Stimulated activated effector memory CD8-positive, alpha-beta T cell treated with anti-CD3 and anti-CD28 coated beads, Interleukin-12 subunit alpha, Interleukin-12 subunit beta, amount 100 ng/mL, for 72 hours (primary cell): ENCODE measurements around the gene RARRES2.
"Not testable (repeated sequence)": the region's sequence is repeated elsewhere in the genome, so short reads cannot be mapped to it uniquely, and the experiment has no call there.

Experiments used
- ATAC-seq: fragments of 150-1000 bp; cut with Tn5 transposase; 2 replicates; pipeline ENCODE4 v1.10.0; 2021
- DNase-seq, 2 donors: peaks; one replicate each; pipeline ENCODE4 v3.0.0; 2021 to 2022; ENCODE audit warnings: low spot score in 2 of 2
- H3K27ac Mint-ChIP-seq: one replicate; pipeline ENCODE4 v1.8.0; 2022; ENCODE audit warnings: mild to moderate bottlenecking, mixed read lengths
- H3K36me3 Mint-ChIP-seq: one replicate; pipeline ENCODE4 v1.8.0; 2022; ENCODE audit warnings: mild to moderate bottlenecking, mixed read lengths
- H3K4me1 Mint-ChIP-seq: one replicate; pipeline ENCODE4 v1.8.0; 2022; ENCODE audit warnings: mixed read lengths
- H3K4me3 Mint-ChIP-seq: one replicate; pipeline ENCODE4 v1.8.0; 2022; ENCODE audit warnings: mild to moderate bottlenecking, mixed read lengths
- H3K9me3 Mint-ChIP-seq: one replicate; pipeline ENCODE4 v1.8.0; 2022; ENCODE audit warnings: mixed read lengths

Gene RARRES2

GRCh38 chr7:150325110-150325611 lies 16.3 kb downstream of the RARRES2 start:
- DNase-seq = no peak
- Mint-ChIP-seq H3K36me3 (peaks cover 84% of the 10 kb centered on the region), H3K4me1 (peaks cover 56% of the 10 kb centered on the region), H3K9me3 (no peaks in the 10 kb centered on the region), H3K4me3 (peak overlapping the region; percentile 95), H3K27ac (peak overlapping the region; percentile 99)
- no peak for ATAC-seq

DNA sequence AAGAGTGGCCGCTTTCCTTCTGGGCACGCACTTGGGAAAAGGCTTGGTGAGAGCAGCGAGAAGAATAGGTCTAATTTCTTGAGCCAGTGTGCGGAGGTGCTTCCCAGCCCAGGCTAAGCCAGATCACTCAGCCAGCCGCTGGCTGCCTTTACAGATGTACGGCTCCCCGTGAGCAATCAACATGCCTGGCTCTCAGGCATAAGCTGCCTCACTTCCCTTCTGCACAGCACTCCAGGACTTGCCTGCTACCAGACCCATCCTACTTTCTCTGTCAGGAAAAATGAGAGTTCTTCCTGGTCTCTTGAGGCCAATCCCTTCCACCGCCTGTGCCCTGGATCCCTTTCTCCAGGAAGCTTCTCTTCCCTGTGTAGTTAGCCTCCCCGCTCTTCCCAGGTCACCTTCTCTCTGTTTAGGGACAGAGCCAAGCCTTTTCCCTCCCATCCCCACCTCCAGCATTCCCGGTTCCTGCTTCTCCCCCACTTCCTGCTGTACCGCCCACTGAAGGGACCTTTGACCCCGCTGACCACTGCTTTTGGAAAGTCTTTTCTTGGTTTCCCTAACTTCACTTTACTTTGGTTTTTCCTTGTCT lies 17.0 kb downstream of the RARRES2 start:
- peak overlapping the region; percentile 99 for H3K27ac Mint-ChIP-seq
- peaks cover 84% of the 10 kb centered on the region for H3K36me3 Mint-ChIP-seq
- H3K9me3 Mint-ChIP-seq = no peaks in the 10 kb centered on the region
- ATAC-seq = no peak
- no peak for DNase-seq
- peak overlapping the region; percentile 95 for H3K4me3 Mint-ChIP-seq
- peaks cover 62% of the 10 kb centered on the region for H3K4me1 Mint-ChIP-seq

DNA sequence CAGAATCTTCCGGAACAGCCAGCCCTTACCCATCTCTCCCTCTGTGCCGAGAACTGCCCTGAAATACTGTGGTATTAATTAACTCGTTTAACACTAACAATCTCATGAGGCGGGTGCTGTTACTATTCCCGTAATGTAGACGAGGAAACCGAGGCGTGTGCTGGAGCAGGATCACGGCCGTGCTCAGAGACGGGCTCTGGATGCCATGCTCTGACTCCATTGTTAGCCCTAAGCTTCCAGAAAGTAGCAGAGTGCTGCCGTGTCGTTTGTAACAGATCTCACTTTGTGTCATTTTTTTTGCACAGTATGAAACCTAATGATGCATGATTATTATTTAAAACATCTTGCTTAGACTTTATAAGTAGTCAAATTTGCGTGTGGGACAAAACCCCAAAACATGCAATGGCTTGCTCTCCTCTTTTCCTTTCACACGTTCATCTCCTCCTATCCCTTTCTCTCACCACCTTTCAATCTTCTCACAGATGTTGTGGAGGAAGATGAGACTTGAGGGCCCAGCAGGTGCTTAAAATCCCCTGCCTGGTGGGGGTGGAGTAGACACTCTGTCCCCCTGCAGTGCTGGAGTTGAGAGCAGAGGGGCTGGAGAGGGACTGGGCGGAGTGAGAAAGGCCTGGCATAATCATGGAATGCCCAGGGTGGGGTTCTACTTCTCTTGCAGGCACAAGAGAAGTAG lies 17.6 kb downstream of the RARRES2 start:
- Mint-ChIP-seq H3K4me3 (peak overlapping the region; percentile 95), H3K27ac (peak overlapping the region; percentile 99), H3K9me3 (no peaks in the 10 kb centered on the region), H3K4me1 (peaks cover 62% of the 10 kb centered on the region), H3K36me3 (peaks cover 77% of the 10 kb centered on the region)
- peak; percentile 9 for ATAC-seq
- DNase-seq = no peak

GRCh38 chr7:150322833-150323681 lies 18.4 kb downstream of the RARRES2 start, which contains the start of the genes ACTR3C and LRRC61:
ACTR3C (minus strand) TSS chr7:150323545; CDS start chr7:150295296, 28,249 bp downstream.
LRRC61 (plus strand) TSS chr7:150323355; CDS start chr7:150336862, 13,507 bp downstream.
- H3K36me3 Mint-ChIP-seq = peaks cover 70% of the 10 kb centered on the region
- DNase-seq (peak; percentile 54 to 87), ATAC-seq (peak; percentile 55)
- peaks cover 62% of the 10 kb centered on the region for H3K4me1 Mint-ChIP-seq
- peak within 1 kb of the TSS; percentile 95 for H3K4me3 Mint-ChIP-seq
- peak within 1 kb of the TSS; percentile 99 for H3K27ac Mint-ChIP-seq
- no peaks in the 10 kb centered on the region for H3K9me3 Mint-ChIP-seq

- Mint-ChIP-seq H3K27ac (peak overlapping the region; percentile 99), H3K4me1 (peaks cover 62% of the 10 kb centered on the region), H3K4me3 (peak overlapping the region; percentile 95), H3K36me3 (peaks cover 62% of the 10 kb centered on the region), H3K9me3 (no peaks in the 10 kb centered on the region)
- DNase-seq (peak; percentile 58 to 86), ATAC-seq (peak; percentile 72)
These were observed 19.2 kb downstream of the RARRES2 start for GRCh38 chr7:150322114-150322832.

GRCh38 chr7:150321788-150322113 lies 19.7 kb downstream of the RARRES2 start:
- peak overlapping the region; percentile 99 for H3K27ac Mint-ChIP-seq
- H3K9me3 Mint-ChIP-seq = no peaks in the 10 kb centered on the region
- H3K4me3 Mint-ChIP-seq = peak overlapping the region; percentile 95
- ATAC-seq (no peak), DNase-seq (no peak)
- peaks cover 57% of the 10 kb centered on the region for H3K36me3 Mint-ChIP-seq
- peaks cover 62% of the 10 kb centered on the region for H3K4me1 Mint-ChIP-seq

DNA sequence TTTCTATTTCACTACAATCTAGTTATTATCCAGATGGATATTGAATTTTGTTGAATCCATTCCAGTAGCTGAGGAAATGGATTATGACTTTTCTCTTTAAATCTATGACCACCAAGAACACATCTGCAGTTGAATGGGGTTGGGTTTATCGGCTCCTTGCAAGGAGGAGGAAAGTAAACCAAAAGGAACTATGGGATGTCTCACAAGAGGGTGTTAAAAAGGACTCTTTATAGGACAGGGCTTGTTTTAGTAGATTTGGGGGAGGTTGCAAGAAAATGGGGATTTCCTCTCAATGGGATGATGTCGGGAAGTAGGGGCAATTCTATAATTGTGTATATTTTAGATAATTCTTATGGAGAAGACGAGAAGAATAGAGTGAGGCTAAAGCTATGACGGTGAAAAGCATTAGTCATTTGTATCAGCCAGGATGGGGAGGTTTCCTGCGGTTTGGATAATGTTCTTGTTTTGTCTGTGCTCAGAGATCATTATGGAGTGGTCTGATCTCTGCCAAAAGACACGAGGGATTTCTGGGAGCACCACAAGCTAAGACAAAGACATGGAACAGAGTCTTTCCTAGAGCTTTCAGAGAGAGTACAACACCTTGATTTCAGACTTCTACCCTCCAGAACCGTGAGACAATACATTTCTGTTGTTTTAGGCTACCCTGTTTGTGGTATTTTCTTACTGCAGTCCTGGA lies 23.5 kb downstream of the RARRES2 start:
- H3K36me3 Mint-ChIP-seq = peaks cover 29% of the 10 kb centered on the region
- no peaks in the 10 kb centered on the region for H3K9me3 Mint-ChIP-seq
- peaks cover 34% of the 10 kb centered on the region for H3K4me1 Mint-ChIP-seq
- ATAC-seq (no peak), DNase-seq (no peak)
- no peak overlapping the region for H3K27ac Mint-ChIP-seq
- no peak overlapping the region for H3K4me3 Mint-ChIP-seq

GRCh38 chr7:150316987-150317386 lies 24.4 kb downstream of the RARRES2 start:
- ATAC-seq, H3K4me3 Mint-ChIP-seq, H3K9me3 Mint-ChIP-seq, H3K27ac Mint-ChIP-seq, DNase-seq: not testable (repeated sequence)
- peaks cover 20% of the 10 kb centered on the region for H3K36me3 Mint-ChIP-seq
- peaks cover 25% of the 10 kb centered on the region for H3K4me1 Mint-ChIP-seq

DNA sequence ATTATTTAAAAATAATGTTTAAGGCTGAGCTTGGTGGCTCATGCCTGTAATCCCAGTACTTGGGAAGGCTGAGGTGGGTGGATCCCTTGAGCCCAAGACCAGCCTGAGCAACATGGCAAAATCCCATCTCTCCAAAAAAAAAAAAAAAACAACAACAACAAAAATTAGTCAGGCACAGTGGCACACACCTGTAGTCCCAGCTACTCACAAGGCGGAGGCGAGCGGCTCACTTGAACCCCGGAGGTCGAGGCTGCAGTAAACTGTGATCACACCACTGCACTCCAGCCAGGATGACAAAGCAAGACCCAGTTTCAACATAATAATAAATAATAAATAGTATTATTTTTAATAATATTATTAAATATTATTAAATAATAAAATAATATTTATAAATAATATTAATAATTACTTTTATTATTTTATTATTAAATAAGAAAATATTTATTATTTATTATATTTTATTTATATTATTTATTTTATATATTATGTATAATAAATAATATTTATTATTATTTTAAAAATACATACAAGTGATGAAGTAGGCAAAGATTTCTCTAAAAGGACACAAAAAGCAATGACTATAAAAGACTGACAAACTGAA lies 26.7 kb downstream of the RARRES2 start:
- Mint-ChIP-seq H3K9me3 (no peaks in the 10 kb centered on the region), H3K27ac (no peak overlapping the region), H3K4me1 (peaks cover 2% of the 10 kb centered on the region), H3K36me3 (peaks cover 7% of the 10 kb centered on the region), H3K4me3 (no peak overlapping the region)
- DNase-seq = no peak
- ATAC-seq = no peak

- Mint-ChIP-seq H3K36me3 (peaks cover 7% of the 10 kb centered on the region), H3K27ac (no peak overlapping the region), H3K4me3 (no peak overlapping the region), H3K9me3 (no peaks in the 10 kb centered on the region), H3K4me1 (peaks cover under 1% of the 10 kb centered on the region)
- DNase-seq = no peak
- ATAC-seq = no peak
These were observed 27.6 kb downstream of the RARRES2 start for GRCh38 chr7:150313870-150314269.

DNA sequence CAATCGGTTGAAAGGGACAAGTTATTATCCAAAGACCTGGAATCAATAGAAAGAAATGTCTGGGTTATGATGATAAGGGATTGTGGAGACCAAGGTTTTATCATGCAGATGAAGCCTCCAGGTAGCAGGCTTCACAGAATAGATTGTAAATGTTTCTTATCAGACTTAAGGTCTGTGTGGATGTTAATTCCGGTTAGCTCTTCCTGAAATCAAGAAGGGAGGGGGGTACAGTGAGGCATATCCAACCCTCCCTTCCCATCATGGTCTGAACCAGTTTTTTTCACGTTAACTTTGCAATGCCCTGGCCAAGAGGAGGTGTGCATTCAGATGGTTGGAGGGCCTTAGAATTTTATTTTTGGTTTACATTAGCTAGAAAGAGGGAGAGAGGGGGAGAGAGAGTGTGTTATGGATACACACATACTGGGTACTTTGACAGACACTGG lies 28.0 kb downstream of the RARRES2 start:
- H3K9me3 Mint-ChIP-seq = no peaks in the 10 kb centered on the region
- no peak for DNase-seq
- peaks cover 7% of the 10 kb centered on the region for H3K36me3 Mint-ChIP-seq
- ATAC-seq = no peak
- H3K4me3 Mint-ChIP-seq = no peak overlapping the region
- no peak overlapping the region for H3K27ac Mint-ChIP-seq
- H3K4me1 Mint-ChIP-seq = peaks cover 5% of the 10 kb centered on the region

GRCh38 chr7:150312649-150313366 lies 28.6 kb downstream of the RARRES2 start:
- ATAC-seq, H3K4me3 Mint-ChIP-seq, DNase-seq, H3K27ac Mint-ChIP-seq, H3K36me3 Mint-ChIP-seq, H3K9me3 Mint-ChIP-seq: not testable (repeated sequence)
- peaks cover 11% of the 10 kb centered on the region for H3K4me1 Mint-ChIP-seq

- Mint-ChIP-seq H3K4me3 (no peak overlapping the region), H3K9me3 (no peaks in the 10 kb centered on the region), H3K27ac (no peak overlapping the region), H3K36me3 (peaks cover 7% of the 10 kb centered on the region), H3K4me1 (peaks cover 12% of the 10 kb centered on the region)
- no peak for ATAC-seq
- no peak for DNase-seq
These were observed 29.7 kb downstream of the RARRES2 start for GRCh38 chr7:150311711-150312110.
